NCI-H2196 treated with DMSO at 0.1 percent for 48 hours (cell line): ENCODE measurements around the gene SLC7A11.

Source experiments
- DNase-seq: peaks from one replicate; lab custom pipeline; 2025; ENCODE audit not compliant: unreplicated experiment; lab: John Stamatoyannopoulos, UW

Gene SLC7A11

DNA sequence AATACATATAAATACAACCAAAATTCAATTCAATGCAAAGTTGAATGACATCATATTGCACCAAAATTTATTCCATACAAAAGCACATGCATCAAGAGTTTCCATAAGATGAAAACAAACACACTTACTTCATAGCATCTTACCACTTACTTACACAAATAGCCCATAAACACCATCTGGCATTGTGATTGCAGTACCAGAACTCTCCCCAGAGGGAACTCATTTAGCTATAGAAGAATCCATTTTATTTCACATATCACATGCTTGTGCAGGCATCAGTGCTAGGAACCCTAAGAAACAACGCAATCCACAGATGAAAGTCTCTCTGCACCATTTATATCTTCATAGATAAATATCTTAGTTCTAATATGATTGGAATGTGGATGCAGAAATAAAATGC, 77.9 kb downstream of the SLC7A11 start:
- DNase-seq = no peak

DNA sequence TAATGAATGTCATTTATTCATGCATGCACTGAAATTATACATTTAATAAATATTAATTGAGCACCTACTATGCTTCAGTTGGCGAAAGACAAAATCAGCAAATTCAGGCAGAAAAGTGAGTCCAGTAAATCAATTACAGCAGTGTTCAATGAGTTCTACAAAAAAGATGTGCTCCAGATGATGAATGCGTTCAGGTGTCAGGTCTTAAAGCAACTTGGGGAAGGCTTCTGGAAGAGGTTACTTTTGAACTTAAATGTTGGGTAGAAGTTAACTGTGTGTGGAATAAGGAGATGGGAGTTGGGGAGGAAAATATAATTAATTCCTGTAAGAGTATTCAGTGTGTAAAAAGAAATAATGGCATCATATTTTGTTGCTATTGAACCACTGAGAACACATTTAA, 79.0 kb downstream of the SLC7A11 start:
- DNase-seq = no peak

DNA sequence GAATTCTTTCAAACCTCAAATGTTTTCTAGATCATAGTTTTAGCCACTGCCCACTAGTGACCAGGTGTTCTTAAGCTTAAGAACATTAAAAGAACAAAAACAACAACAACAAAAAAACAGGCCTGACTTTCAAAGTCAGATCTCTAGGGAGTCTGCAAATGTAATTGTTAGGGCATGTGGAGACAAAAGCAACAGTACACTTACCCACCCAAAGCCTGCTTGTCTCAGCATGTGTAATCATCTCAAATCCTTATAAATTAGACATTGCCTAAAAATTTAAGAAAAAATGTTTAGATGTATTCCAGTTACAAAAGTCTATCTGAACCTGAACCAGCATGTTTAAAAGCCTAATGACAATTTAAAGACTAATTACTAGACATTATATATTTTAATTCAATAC, 79.9 kb downstream of the SLC7A11 start:
- no peak for DNase-seq

DNA sequence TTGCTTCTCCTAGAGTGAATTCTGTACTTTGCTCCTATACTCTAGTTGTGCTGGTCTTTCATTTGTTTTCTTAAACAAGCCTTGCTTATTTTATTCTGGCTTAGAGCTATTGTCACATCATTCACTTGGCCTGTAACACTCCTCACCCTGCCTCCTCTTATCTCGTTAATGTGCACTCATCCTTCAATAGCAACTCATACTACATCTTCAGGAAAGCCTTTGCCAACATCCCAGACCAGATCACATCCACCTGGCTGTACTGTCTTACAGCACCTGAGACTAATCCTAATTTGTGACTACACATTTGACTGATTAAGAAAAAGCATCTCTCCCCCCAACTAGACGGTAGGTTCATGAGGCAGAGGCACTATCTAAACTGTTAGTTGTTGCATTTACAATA, 80.8 kb downstream of the SLC7A11 start:
- DNase-seq = no peak

DNA sequence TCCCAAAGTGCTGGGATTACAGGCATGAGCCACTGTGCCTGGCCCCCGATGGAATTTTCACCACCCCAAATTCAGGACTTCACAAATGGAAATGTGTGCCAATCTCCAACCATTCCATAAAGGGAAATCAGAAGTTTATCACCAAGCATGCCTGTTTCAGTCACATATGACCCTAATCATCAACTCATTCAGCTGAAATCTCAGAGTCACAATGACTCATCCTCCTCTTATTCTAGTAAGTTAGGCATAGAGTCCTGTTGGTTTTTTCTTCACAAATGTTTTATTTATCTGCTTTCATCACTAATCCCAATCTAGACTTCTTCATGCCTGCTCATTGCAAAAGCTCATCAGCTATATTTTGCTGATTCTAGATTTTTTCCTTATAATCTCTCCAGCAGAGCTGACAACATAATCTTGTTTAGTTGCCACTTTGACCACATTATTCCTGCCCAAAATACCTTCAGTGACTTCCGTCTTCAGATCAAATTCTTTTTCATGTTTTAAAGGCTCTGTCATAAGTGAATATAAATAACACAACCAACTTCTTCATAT, 83.3 kb downstream of the SLC7A11 start:
- DNase-seq = no peak

DNA sequence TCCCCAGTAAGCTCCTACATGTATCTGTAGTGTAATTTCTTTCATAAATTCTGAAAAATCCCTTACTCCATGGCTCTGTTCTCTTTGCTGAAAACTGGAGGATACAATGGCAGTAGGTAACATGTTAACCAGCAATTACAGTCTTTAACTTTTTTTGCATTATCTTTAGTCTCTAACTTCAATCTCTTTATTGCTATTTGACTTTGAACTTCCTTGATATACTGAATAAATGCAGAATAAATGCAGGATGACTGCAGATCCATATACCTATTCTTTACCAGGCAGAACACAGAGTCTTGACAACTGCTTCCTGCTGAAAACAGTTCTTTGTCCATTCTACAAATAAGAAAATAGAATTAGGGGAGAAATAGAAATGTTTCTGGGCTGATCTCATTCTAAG, 101.3 kb downstream of the SLC7A11 start:
- no peak for DNase-seq

DNA sequence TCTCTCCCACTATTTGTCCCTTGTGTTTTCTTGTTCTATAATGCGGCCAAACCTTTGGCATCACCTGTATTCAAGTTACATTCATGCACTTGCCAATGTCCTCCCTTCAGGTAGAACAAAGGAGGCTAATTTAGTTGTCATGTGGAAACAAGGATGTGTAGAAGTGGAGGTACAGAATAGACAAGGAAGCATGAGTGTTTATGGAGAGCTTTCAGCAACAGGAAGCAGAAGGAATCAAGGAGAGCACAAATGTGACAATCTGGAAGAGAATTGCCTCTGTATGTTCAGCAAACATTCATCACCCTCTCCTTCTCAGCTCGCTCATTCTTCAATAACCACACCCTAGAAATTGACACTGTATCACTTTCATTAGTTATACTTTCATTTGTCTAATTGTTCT, 103.4 kb downstream of the SLC7A11 start:
- no peak for DNase-seq

DNA sequence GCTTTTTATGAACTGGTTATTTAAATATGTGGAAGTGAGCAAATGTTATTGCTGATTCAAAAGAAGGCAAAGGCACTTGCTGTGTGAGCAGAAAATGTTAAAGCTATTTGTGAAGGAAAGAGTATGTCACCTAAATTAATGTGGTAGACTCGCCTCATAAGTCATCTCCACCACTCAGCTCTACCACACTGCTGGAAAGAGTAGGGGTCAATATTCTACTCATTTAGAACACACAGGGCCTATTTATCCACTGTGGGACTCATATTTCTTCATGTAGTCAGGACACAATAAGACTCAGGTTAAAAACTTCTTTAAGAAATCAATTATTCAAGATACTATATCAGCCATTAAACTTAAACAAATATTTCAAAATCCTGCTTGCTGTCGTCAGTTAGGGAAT, 106.5 kb downstream of the SLC7A11 start:
- no peak for DNase-seq

DNA sequence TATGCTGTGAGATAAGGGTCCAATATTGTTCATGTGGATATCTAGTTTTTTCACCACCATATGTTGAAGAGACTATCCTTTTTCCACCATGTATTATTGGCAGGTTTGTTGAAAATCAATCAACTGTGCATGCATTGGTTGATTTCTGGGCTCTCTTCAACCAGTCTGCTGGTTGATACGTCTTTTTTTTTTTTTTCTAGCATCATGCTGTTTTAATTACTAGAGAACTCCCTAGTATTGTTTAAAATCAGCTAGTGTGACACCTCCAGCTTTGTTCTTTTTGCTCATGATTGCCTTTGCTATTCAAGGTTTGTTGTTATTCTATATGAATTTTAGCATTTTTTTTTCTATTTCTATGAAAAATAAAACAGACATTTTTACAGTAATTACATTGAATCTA, 123.9 kb downstream of the SLC7A11 start:
- DNase-seq = no peak

DNA sequence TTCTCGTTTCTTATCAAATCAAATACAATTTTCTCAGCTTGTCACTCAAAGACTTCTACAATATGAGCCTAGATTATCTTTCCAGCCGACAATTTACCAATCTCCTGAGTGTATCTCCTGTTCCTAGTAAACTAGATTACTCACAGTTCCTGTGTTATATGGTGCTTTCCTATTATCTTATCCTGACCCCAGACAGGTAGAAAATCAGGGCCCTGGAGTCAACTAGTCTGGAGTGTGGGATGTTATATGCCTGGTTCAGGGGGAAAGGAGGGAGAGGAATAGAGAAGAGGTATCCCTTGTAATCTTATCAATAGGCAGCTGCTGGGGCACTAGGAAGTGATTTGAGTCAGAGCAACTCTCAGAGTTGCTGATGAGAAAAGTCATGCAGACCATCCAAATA, 127.1 kb downstream of the SLC7A11 start:
- no peak for DNase-seq

DNA sequence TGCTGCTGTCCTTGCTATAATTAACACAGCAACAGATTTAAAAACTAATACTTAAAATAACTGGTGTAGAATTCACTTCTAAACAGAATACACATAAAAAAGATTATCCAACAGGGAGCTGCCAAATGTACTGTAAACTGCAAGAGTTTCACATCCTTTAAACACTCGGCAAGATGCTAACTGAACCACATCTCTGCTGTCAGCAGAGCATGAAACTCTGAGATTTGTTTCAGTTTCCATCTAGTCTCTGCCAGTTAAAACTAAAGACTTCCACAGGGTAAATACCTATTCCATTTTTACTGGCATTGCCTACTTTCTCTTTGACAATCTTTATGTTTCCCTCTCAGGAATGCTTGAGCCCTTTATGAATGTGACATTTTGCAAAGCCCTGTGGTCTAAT, 127.7 kb downstream of the SLC7A11 start:
- DNase-seq = no peak
